ES-I3 (cell line): Measurements from ENCODE around the gene TRAPPC2B.

ENCODE experiments used
- H3K36me3 ChIP-seq: 2 replicates; pipeline ENCODE4 v1.6.1; 2013; ENCODE audit warnings: mild to moderate bottlenecking, low read length, control low read depth, moderate library complexity; ENCODE audit not compliant: insufficient read depth
- H3K4me1 ChIP-seq: 2 replicates; pipeline ENCODE4 v1.6.1; 2013; ENCODE audit warnings: mild to moderate bottlenecking, control low read depth, low read length; ENCODE audit not compliant: insufficient read depth
- H3K9ac ChIP-seq: 2 replicates; pipeline ENCODE4 v1.6.1; 2013; ENCODE audit warnings: low read depth, mild to moderate bottlenecking, low read length, moderate library complexity
- H3K9me3 ChIP-seq: 2 replicates; pipeline ENCODE4 v1.6.1; 2013; ENCODE audit warnings: mild to moderate bottlenecking, low read length, moderate library complexity; ENCODE audit not compliant: control insufficient read depth, insufficient read depth

The TRAPPC2B gene

GRCh38 chr19:57362997-57363687 lies at the start of gene TRAPPC2B, which contains the start of gene ZNF547:
Gene TRAPPC2B (plus strand): TSS chr19:57363551. CDS start chr19:57364834, 1,283 bp downstream.
Gene ZNF547 (plus strand): TSS chr19:57363551. CDS start chr19:57368556, 5,005 bp downstream.
- peak within 1 kb of the TSS; percentile 57 for H3K9ac ChIP-seq
- no peaks in the 10 kb centered on the region for H3K9me3 ChIP-seq
- no peaks in the 10 kb centered on the region for H3K36me3 ChIP-seq
- no peaks in the 10 kb centered on the region; the same call in 1 of the 2 replicates for H3K4me1 ChIP-seq

DNA sequence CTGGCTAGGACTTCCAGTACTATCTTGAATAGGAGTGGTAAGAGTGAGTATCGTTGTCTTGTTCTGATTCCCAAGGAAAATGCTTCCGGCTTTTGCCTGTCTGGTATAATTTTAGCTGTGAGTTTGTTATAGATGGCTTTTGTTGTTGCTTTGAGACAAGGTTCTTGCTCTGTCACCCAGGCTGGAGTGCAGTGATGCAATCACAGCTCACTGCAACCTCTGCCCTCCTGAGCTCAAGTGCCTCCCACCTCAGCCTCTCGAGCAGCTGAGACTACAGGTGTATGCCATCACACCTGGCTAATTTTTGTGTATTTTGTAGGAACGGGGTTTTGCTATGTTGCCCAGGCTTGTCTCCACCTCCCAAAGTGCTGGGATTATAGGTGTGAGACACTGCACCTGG lies 49.2 kb upstream of the TRAPPC2B start:
- H3K9ac ChIP-seq = no peak overlapping the region
- H3K9me3 ChIP-seq = no peaks in the 10 kb centered on the region
- no peaks in the 10 kb centered on the region for H3K36me3 ChIP-seq
- H3K4me1 ChIP-seq = no peaks in the 10 kb centered on the region

DNA sequence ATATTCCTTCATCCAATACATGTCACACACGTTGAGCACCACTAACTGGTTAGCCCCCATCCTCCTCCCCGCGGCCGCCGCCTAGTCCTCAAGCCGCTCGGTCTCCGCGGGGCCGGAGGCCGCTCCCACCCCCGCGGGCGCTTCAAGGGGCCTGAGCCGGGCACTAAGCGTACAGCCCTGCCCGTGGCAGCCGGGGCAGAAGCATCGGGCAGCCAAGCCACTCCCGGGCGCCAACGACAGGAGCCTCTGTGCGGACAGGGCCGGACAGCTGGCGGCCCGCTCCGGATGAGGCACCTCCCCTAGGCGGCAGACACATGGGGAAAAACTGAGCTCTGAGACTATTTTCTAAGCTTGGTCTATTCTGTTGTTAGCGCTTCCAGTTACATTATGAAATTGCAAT lies 45.8 kb upstream of the TRAPPC2B start:
- Histone ChIP-seq H3K9me3 (no peaks in the 10 kb centered on the region), H3K36me3 (no peaks in the 10 kb centered on the region), H3K9ac (peak overlapping the region; percentile 54; the same call in 1 of the 2 replicates), H3K4me1 (no peaks in the 10 kb centered on the region)

DNA sequence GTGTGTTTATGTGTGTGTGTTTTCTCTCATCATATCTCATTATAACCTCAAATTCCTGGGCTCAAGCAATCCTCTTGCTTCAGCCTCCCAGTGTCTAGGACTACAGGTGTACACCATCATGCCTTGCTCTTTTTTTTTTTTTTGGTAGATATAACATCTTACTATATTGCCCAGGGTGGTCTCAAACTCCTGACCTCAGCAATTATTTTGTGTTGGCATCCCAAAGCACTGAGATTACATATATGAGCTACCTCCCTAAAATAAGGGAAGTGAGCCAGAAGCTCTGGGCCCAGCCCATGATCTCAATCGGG lies 43.5 kb upstream of the TRAPPC2B start:
- H3K4me1 ChIP-seq = no peaks in the 10 kb centered on the region
- peak overlapping the region; percentile 84; the same call in 1 of the 2 replicates for H3K9ac ChIP-seq
- H3K9me3 ChIP-seq = no peaks in the 10 kb centered on the region
- peaks cover under 1% of the 10 kb centered on the region; the same call in 1 of the 2 replicates for H3K36me3 ChIP-seq

DNA sequence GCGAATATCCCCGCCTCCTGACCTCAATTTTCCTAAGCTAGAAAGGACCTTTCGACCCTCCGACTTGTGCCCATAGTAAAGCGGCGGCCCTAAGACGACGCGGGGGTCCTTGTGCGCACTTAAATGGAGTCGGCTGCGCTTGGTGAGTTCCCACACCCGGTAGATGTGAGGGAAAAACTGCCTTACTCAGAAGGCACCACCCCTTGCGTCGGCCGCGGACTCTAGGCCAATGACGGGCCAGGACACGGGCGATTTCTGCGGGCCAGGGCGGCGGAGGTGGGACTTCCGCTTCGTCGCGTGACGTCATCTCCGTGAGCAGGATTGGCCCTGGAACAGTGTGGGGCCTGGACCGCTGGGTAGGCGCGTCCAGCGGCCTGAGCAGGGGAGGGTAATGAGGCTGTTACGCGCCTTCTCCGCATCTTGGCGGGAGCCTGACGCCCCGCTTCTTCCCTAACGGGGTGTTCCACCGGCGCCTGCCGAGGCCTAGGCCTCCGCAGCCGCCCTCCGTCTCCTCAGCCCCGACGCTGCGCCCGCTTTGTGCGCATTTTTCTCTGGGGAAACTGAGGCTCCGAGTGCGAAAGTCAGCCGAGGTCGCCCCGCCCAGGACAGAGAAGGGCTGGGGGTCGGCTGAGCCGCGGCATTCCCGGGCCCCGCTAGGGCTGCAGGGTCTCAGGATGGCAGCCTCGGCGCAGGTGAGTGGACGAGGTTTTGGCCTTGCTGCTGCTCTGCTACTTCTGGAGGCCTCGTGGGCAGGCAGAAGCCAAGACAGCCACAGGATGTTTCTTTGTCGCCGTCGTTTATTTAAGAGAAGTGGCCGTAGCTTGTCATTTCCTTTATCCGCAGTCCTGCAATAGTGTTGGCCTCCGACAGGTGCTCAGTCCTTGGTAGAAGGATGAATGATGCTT lies 42.9 kb upstream of the TRAPPC2B start, which contains the start of gene ZNF543:
TSS of gene ZNF543 (plus strand) at position 293 of the 905 bp plus-strand sequence. CDS start at position 675, 382 bp downstream.
- H3K9ac ChIP-seq = peak within 1 kb of the TSS; percentile 84
- H3K36me3 ChIP-seq = peaks cover 6% of the 10 kb centered on the region; the same call in 1 of the 2 replicates
- no peaks in the 10 kb centered on the region for H3K4me1 ChIP-seq
- H3K9me3 ChIP-seq = no peaks in the 10 kb centered on the region

GRCh38 chr19:57321116-57321515 lies 42.2 kb upstream of the TRAPPC2B start:
- Histone ChIP-seq H3K4me1 (no peaks in the 10 kb centered on the region), H3K9me3 (no peaks in the 10 kb centered on the region), H3K9ac (peak overlapping the region; percentile 84), H3K36me3 (peaks cover 7% of the 10 kb centered on the region; the same call in 1 of the 2 replicates)

DNA sequence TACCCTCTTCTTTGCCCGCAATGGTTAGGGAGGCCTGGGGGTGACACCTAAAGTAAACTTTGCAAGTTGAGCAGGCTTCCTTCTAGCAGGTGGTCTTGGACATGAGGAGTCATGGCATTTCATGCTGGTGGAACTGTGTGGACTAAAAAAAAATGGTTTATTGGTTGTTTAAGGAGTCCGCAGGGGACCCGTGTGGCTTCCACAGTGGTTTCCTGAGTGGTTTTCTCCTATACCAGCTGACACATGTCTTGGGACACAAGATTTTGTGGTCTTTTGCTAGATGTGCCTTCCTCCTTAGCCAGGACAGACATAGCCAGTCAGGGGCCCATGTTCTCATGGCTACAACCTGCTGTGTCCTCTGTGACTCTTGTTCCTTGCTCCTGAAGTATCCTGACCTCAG lies 41.6 kb upstream of the TRAPPC2B start:
- Histone ChIP-seq H3K4me1 (no peaks in the 10 kb centered on the region), H3K9ac (peak overlapping the region; percentile 84; the same call in 1 of the 2 replicates), H3K36me3 (peaks cover 7% of the 10 kb centered on the region), H3K9me3 (no peaks in the 10 kb centered on the region)

DNA sequence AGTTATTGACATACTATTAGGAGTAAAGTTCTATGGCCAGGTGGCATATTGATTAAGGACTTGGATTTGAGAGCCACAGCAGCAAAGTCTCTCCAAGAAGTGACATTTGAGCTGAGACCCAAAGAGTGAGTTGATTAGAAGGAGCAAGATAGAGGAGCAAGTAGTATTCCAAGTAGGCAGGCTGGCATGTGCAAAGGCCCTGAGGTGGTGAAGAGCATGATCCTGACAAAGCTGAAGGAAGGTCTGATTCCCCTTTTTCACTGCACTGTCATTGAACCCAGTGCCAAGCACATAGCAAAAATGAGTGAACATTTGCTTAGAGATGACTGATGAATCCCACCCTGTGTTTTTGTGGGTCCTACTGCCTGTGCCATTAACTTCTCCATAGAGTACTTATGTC lies 38.4 kb upstream of the TRAPPC2B start:
- no peaks in the 10 kb centered on the region for H3K9me3 ChIP-seq
- H3K4me1 ChIP-seq = no peaks in the 10 kb centered on the region
- H3K9ac ChIP-seq = no peak overlapping the region
- H3K36me3 ChIP-seq = peaks cover 16% of the 10 kb centered on the region

DNA sequence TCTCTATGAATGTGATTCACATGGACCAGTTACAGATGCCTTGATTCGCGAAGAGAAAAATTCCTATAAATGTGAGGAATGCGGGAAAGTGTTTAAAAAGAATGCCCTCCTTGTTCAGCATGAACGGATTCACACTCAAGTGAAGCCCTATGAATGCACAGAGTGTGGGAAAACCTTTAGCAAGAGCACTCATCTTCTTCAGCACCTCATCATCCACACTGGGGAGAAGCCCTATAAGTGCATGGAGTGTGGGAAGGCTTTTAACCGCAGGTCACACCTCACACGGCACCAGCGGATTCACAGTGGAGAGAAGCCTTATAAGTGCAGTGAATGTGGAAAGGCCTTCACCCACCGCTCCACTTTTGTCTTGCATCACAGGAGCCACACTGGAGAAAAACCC lies 35.4 kb upstream of the TRAPPC2B start:
- no peaks in the 10 kb centered on the region for H3K4me1 ChIP-seq
- no peaks in the 10 kb centered on the region for H3K9me3 ChIP-seq
- no peak overlapping the region for H3K9ac ChIP-seq
- H3K36me3 ChIP-seq = peaks cover 16% of the 10 kb centered on the region

- Histone ChIP-seq H3K9me3 (no peaks in the 10 kb centered on the region), H3K36me3 (no peaks in the 10 kb centered on the region), H3K9ac (no peak overlapping the region), H3K4me1 (no peaks in the 10 kb centered on the region)
These were observed 29.2 kb upstream of the TRAPPC2B start for GRCh38 chr19:57334191-57334590.

- no peaks in the 10 kb centered on the region for H3K4me1 ChIP-seq
- no peaks in the 10 kb centered on the region for H3K36me3 ChIP-seq
- H3K9ac ChIP-seq = no peak overlapping the region
- H3K9me3 ChIP-seq = no peaks in the 10 kb centered on the region
These were observed 24.5 kb upstream of the TRAPPC2B start for GRCh38 chr19:57338877-57339276.

DNA sequence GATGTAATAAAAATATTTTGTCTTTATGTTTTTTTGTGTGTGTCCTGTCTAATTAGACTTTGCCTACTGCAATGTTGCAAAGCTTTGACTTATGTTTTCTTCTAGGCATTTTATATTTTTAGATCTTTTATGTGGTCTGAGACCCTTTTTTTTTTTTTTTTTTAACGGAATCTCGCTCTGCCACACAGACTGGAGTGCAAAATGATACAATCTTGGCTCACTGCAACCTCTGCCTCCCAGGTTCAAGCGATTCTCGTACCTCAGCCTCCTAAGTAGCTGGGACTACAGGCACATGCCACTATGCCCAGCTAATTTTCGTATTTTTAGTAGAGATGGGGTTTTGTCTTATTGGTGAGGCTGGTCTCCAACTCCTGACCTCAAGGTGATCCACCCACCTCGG lies 20.8 kb upstream of the TRAPPC2B start:
- H3K36me3 ChIP-seq = no peaks in the 10 kb centered on the region
- H3K9me3 ChIP-seq = no peaks in the 10 kb centered on the region
- H3K4me1 ChIP-seq = no peaks in the 10 kb centered on the region
- H3K9ac ChIP-seq = no peak overlapping the region

DNA sequence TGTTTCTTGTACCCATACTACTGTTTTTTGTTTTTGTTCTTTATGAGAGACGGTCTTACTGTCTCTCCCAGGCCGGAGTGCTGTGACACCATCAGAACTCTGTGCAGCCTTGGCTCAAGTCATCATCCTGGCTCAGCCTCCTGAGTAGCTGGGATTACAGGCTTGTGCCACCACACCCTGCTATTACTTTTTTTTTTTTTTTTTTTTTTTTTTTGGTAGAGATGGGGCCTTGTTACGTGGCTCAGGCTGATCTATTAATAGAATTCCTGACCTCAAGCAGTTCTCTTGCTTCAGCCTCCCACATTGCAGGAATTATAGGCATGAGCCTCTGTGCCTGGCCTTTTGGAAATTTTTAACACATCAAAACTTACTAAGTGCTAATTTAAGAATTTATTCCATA lies 15.2 kb upstream of the TRAPPC2B start:
- no peaks in the 10 kb centered on the region for H3K4me1 ChIP-seq
- H3K9me3 ChIP-seq = no peaks in the 10 kb centered on the region
- no peaks in the 10 kb centered on the region for H3K36me3 ChIP-seq
- H3K9ac ChIP-seq = no peak overlapping the region

- H3K9me3 ChIP-seq = no peaks in the 10 kb centered on the region
- H3K4me1 ChIP-seq = no peaks in the 10 kb centered on the region
- H3K9ac ChIP-seq = peak within 1 kb of the TSS; percentile 90
- H3K36me3 ChIP-seq = peaks cover 4% of the 10 kb centered on the region
These were observed 12.2 kb upstream of the TRAPPC2B start, which contains the start of gene ZNF304 for GRCh38 chr19:57350877-57351805. Gene ZNF304 (plus strand): TSS chr19:57351271. CDS start chr19:57351665, 394 bp downstream.
